KOPT-K1 (cell line): ENCODE results near the gene CDAN1.
A peak's percentile ranks its signal among the peaks of the same experiment; 100 is the strongest.
"Not testable (repeated sequence)": the region's sequence is repeated elsewhere in the genome, so short reads cannot be mapped to it uniquely, and the experiment has no call there.

Experiments used
- H3K27ac ChIP-seq: fragments of 200-600 bp; sonication (generic); 2 replicates; pipeline ENCODE4 v1.5.1; 2016; ENCODE audit warnings: antibody characterized with exemption, mild to moderate bottlenecking, low read depth, low read length; ENCODE audit not compliant: poor library complexity, severe bottlenecking
- H3K36me3 ChIP-seq: fragments of 200-600 bp; sonication (generic); 2 replicates; pipeline ENCODE4 v1.5.1; 2017; ENCODE audit warnings: antibody characterized with exemption, mild to moderate bottlenecking, low read length, moderate library complexity; ENCODE audit not compliant: insufficient read depth
- H3K9me3 ChIP-seq: fragments of 200-600 bp; sonication (generic); 2 replicates; pipeline ENCODE4 v1.5.1; 2017; ENCODE audit warnings: antibody characterized with exemption, low read length, mild to moderate bottlenecking; ENCODE audit not compliant: insufficient read depth, poor library complexity, severe bottlenecking

CDAN1 gene, protein sequence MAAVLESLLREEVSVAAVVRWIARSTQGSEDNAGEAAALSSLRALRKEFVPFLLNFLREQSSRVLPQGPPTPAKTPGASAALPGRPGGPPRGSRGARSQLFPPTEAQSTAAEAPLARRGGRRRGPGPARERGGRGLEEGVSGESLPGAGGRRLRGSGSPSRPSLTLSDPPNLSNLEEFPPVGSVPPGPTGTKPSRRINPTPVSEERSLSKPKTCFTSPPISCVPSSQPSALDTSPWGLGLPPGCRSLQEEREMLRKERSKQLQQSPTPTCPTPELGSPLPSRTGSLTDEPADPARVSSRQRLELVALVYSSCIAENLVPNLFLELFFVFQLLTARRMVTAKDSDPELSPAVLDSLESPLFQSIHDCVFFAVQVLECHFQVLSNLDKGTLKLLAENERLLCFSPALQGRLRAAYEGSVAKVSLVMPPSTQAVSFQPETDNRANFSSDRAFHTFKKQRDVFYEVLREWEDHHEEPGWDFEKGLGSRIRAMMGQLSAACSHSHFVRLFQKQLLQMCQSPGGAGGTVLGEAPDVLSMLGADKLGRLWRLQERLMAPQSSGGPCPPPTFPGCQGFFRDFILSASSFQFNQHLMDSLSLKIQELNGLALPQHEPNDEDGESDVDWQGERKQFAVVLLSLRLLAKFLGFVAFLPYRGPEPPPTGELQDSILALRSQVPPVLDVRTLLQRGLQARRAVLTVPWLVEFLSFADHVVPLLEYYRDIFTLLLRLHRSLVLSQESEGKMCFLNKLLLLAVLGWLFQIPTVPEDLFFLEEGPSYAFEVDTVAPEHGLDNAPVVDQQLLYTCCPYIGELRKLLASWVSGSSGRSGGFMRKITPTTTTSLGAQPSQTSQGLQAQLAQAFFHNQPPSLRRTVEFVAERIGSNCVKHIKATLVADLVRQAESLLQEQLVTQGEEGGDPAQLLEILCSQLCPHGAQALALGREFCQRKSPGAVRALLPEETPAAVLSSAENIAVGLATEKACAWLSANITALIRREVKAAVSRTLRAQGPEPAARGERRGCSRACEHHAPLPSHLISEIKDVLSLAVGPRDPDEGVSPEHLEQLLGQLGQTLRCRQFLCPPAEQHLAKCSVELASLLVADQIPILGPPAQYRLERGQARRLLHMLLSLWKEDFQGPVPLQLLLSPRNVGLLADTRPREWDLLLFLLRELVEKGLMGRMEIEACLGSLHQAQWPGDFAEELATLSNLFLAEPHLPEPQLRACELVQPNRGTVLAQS

DNA sequence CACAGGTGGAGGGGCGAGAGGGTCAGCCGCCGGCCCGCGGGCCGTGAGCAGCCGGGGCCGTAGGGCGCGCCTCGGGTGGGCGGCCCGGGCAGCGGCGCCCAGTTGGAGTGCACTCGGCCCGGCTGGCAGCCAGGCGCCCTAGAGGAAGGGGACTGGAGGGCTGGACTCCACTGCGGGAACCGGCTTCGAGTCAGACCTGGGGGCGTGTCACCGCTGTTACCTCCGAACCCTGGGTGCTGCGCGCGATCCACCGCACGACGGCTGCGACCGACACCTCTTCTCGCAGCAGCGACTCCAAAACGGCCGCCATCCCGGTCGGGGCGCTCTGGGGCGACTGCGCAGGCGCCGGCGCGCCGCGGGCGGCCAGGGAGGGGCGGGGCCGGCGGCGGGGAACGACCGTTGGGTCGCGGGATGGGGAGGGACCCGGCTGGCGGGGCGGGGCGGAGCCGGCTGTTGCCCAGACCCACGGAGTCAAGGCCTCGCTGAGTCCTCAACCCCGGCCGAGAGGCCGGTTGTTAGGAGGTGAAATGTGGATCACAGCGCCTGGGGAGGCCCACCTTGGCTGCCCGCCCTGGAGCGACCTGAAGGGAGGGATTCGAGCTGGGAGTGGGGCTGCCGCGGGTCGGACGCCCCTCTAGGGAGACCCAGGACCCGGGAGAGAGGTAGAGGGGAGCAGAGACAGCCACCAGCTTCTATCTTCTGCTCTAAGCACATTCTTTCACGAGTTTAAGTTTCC, at the start of gene CDAN1:
Gene CDAN1 (minus strand): TSS at position 336 of the 736 bp plus-strand sequence. CDS start 26 bp downstream, at position 310.
- peak within 1 kb of the TSS; percentile 94 for H3K27ac ChIP-seq
- H3K36me3 ChIP-seq: peaks cover 35% of the 10 kb centered on the region
- H3K9me3 ChIP-seq: no peaks in the 10 kb centered on the region

DNA sequence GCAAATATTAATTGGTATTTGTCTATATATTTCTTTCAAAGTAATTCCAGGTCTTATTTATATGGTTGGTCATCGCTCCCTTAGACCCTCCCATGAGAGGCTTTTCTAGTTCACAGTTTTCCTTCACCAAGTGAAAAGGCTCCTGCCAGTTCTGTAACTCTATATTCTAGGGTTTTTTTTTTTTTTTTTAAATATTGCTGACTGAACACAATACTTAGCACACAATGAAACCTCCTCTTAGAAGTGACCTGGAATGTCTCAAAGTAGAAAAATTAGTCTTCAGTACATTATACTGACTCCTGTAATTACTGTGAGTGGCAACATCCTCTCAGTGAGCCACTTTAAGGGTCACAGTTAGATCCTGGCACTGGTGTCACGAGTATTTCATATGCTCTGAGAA, 48.6 kb upstream of the CDAN1 start:
- H3K36me3 ChIP-seq: peaks cover 10% of the 10 kb centered on the region; the same call in 1 of the 2 replicates
- H3K27ac ChIP-seq: no peak overlapping the region
- no peaks in the 10 kb centered on the region for H3K9me3 ChIP-seq

DNA sequence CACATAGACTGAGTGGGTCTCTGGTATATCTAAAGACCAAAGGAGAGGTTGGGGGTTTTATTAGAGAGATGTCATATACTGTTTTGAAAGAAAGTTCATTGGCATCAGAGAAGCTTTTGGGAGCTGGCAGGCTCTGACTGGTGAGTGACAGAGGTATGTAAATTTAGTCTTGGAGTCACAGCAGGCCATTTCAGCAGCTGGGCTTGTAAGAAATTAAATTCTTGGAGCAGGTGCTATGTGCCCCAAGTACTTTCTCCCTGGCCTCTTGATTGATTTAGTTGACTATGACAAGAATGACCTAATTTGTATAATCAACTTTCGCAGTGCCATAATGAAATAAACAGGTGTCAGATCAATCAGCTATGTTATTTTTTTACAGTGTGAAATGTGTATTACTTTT, 47.8 kb upstream of the CDAN1 start:
- Histone ChIP-seq H3K36me3 (peaks cover 10% of the 10 kb centered on the region; the same call in 1 of the 2 replicates), H3K27ac (no peak overlapping the region), H3K9me3 (no peaks in the 10 kb centered on the region)

DNA sequence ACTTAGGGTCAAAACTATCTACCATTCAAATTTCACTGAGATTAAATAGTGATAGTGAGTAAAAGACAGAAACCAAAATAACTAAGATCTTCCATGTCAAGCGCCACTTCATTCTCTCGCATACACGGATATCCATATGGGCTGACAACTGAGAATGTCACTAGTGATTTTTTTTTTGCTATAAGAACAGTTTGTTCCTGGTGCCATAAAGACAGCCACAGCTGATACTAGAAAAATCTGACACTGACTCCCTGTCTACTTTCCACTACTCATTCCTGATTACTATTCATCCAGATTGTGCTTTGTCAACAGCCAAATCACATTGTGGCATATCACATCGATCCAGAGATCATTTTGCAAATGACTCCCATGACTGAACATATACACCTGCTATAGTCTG, 45.8 kb upstream of the CDAN1 start:
- Histone ChIP-seq H3K27ac (no peak overlapping the region), H3K9me3 (no peaks in the 10 kb centered on the region), H3K36me3 (peaks cover 10% of the 10 kb centered on the region; the same call in 1 of the 2 replicates)

DNA sequence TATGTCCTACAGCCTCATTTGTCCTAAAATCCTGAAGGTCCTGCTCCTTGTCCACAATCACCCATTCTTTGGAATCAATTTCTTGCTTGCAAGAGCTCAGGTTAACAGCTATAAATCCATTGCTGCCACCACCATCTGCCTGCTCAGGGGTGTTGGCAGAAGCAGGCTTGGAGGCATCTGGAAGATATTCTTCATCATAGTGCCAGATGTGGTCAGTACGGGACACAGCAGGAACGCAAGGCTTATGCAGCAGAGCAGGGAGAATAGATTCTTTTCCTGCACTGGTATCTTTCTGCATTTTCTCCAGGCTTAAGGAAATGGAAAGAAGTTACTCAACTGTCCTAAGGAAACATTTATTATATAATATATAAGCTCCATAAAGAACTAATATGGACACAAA, 38.5 kb upstream of the CDAN1 start:
- no peaks in the 10 kb centered on the region for H3K9me3 ChIP-seq
- peaks cover 19% of the 10 kb centered on the region for H3K36me3 ChIP-seq
- H3K27ac ChIP-seq: no peak overlapping the region

DNA sequence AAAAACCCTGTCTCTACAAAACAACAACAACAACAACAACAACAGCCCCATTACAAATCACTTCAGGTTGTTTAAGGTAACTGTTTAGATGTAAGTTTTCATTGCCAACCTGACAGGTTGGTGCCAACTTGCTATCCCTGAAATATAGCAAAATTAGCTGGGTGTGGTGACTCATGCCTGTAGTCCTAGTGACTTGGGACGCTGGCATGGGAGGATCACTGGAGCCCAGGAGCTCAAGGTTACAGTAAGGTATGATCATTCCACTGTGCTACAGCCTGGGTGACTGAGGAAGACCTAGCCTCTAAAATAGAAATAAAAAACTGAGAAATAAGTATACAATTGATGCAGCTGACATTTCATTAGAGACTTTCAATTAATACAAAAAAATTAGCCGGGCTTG, 36.0 kb upstream of the CDAN1 start:
- no peaks in the 10 kb centered on the region for H3K9me3 ChIP-seq
- H3K36me3 ChIP-seq: peaks cover 19% of the 10 kb centered on the region
- no peak overlapping the region for H3K27ac ChIP-seq

DNA sequence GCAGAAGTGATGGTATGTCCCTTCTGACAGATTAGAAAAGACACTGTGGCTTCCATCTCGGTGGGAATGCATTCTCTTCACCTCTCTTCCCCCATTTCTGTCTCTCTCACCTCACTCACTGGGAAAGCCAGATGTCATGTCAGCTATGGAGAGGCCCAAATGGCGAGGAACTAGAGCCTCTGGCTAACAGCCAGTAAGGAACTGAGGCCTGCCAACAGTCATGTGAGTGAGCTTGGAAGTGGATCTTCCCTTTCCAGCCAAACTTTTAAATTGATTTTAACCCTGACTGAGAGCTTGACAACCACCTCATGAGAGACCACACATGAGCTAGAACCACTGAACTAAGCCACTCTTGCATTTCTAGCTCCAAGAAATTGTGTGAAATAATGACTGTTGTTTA, 35.2 kb upstream of the CDAN1 start:
- H3K27ac ChIP-seq: no peak overlapping the region
- no peaks in the 10 kb centered on the region for H3K9me3 ChIP-seq
- H3K36me3 ChIP-seq: peaks cover 19% of the 10 kb centered on the region

DNA sequence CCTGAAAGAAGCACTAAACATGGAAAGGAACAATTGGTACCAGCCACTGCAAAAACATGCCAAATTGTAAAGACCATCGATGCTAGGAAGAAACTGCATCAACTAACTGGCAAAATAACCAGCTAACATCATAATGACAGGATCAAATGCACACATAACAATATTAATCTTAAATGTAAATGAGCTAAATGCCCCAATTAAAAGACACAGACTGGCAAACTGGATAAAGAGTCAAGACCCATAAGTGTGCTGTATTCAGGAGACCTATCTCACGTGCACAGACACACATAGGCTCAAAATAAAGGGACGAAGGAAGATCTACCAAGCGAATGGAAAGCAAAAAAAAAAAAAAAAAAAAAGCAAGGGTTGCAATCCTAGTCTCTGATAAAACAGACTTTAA, 29.2 kb upstream of the CDAN1 start:
- H3K27ac ChIP-seq, H3K36me3 ChIP-seq: not testable (repeated sequence)
- peaks cover 16% of the 10 kb centered on the region for H3K9me3 ChIP-seq

DNA sequence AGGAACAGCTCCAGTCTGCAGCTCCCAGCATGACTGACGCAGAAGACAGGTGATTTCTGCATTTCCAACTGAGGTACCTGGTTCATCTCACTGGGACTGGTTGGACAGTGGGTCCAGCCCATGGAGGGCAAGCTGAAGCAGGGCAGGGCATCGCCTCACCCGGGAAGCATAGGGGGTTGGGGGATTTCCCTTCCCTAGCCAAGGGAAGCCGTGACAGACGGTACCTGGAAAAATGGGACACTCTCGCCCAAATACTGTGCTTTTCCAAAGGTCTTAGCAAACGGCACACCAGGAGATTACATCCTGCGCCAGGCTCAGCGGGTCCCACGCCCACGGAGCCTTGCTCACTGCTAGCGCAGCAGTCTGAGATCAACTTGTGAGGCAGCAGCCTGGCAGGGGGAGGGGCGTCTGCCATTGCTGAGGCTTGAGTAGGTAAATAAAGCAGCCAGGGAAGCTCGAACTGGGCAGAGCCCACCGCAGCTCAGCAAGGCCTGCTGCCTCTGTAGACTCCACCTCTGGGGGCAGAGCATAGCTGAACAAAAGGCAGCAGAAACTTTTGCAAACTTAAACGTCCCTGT, 27.3 kb upstream of the CDAN1 start:
- H3K27ac ChIP-seq, H3K36me3 ChIP-seq: not testable (repeated sequence)
- H3K9me3 ChIP-seq: peaks cover 28% of the 10 kb centered on the region

DNA sequence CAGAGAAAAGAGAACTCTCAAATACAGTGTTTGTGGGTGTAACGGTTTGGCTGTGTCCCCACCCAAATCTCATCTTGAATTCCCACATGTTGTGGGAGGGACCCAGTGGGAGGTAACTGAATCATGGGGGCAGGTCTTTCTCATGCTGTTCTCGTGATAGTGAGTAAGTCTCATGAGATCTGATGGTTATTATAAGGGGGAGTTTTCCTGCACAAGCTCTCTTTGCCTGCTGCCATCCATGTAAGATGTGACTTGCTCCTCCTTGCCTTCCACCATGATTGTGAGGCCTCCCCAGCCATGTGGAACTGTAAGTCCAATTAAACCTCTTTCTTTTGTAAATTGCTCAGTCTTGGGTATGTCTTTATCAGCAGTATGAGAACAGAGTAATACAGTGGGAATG, 24.9 kb upstream of the CDAN1 start:
- not testable (repeated sequence) for H3K27ac ChIP-seq, H3K36me3 ChIP-seq
- H3K9me3 ChIP-seq: peaks cover 28% of the 10 kb centered on the region

DNA sequence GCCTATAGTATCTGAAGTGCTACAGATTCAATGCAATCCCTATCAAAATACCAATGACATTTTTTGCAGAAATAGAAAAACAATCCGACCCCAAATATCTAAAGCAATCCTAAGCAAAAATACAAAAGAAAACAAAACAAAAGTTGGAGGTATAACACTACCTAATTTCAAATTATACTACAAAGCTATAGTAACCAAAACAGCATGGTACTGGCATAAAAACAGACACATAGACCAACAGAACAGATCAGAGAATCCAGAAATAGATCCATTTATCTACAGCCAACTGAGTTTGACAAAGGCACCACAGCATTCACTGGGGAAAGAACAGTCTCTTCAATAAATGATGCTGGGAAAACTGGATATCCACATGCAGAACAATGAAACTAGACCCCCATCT, 23.8 kb upstream of the CDAN1 start:
- peaks cover 28% of the 10 kb centered on the region for H3K9me3 ChIP-seq
- H3K27ac ChIP-seq: no peak overlapping the region
- H3K36me3 ChIP-seq: no peaks in the 10 kb centered on the region

DNA sequence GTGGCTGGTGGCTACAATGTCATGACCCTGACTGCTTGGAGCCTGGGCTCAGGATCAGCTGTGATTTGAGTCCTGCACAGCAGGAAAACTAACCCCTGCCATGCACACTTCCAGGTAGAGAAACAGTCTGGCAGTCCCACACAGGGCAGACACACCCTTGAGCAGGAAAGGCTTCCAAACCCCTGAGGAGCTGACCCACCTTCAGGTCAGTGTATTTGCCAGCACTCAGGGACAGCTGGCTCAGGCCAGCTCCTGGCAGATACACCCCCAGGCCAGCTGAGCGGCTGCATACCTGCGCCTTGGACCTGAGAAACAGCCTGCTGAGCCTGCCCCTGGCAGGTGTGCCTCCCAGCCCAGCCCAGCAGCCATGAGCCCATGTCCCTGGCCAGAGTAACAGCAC, 22.2 kb upstream of the CDAN1 start:
- Histone ChIP-seq H3K27ac (no peak overlapping the region), H3K36me3 (no peaks in the 10 kb centered on the region), H3K9me3 (peaks cover 28% of the 10 kb centered on the region)

DNA sequence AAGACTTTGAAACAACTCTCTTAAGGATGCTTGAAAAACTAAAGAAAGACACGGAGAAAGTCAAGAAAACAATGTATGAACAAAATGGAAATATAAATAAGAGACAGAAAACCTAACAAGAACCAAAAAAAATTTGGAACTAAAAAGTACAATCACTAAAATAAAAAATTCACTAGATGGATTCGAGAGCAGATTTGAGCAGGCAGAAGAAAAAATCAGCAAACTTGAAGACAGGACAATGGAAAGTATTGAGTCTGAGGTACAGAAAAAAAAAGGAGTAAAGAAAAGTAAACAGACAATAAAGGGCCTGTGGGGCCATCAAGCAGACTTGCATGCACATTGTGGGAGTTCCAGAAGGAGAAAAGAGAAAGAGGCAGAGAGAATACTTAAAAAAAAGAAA, 13.4 kb upstream of the CDAN1 start:
- Histone ChIP-seq H3K36me3 (peaks cover 21% of the 10 kb centered on the region), H3K27ac (no peak overlapping the region), H3K9me3 (peaks cover 7% of the 10 kb centered on the region)

DNA sequence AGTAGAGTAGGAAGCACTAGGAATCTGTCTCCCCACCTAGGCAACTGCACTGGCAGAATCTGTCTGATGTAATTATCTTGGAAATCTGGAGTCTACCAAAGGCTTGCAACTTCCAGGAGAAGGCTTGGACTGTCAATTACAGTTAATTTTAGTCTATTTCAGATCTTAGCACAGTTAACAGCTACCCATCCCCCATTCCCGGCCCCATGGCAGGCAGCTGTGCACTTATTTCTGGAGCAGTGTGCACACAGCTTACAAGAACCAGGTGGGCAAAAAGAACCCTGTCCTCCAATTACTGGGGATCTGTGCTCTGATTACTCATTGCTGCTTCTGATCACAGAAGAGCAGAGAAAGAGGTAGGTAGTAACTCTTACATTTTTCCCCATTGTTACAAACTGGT, 12.3 kb upstream of the CDAN1 start:
- Histone ChIP-seq H3K36me3 (peaks cover 21% of the 10 kb centered on the region), H3K9me3 (peaks cover 7% of the 10 kb centered on the region), H3K27ac (no peak overlapping the region)
